ENCODE results near the gene CRTAC1. TPM values are rescaled to one million over a fixed set of nuclear protein-coding genes. Genes with fewer than 3 reads are reported as not detected.

CRTAC1 gene
- total RNA-seq, 2 donors from 2014 or later = 9.6 to 19.3 TPM

DNA sequence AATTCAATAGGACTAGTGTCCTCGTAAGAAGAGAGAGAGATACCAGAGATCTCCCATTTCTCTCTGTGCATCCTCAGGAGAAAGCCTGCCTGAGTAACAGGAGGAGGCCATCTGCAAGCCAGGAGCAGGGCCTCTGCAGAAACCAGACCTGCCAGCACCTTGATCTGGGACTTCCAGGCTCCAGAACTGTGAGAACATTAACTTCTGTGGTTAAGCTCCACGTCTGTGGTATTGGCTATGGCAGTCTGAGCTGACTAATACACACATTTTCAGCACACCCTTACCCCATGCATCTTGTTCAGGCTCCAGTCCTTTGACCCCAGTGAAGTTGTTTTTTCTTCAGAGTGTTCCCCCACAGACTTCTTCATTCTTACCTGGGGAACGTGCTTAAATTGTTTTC lies 3.1 kb upstream of the CRTAC1 start:
- no peak for ATAC-seq
- intact Hi-C loops (cut with DNase I) = loop anchor here in 1 of 2 donors (5.0 kb wide), 1 partner anchor 116 kb away; no protein-coding TSS in a partner anchor
- DNase-seq = no peak

DNA sequence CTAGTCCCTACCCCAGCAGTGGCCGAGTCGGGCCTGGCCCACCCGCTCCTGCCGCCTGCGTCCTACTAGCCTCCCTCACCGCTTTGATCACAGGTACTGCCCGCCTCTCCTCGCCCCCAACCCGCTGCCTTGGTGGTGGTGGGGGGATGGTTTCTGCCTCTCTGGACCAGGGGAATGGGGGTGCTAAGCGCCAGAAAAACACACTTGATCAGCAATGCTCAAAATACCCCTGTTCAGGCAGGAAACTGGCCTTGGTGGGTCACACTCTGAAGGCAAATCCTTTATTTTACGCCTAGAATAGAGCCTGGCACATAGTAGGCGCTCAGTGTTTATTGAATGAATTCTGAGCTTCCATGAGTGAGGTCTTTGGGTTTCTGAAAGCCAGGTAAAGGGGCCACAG lies 1.0 kb upstream of the CRTAC1 start:
- no peak for ATAC-seq
- intact Hi-C loops (cut with DNase I) = loop anchor here in 1 of 2 donors (5.0 kb wide), 1 partner anchor 114 kb away; no protein-coding TSS in a partner anchor
- no peak for DNase-seq

DNA sequence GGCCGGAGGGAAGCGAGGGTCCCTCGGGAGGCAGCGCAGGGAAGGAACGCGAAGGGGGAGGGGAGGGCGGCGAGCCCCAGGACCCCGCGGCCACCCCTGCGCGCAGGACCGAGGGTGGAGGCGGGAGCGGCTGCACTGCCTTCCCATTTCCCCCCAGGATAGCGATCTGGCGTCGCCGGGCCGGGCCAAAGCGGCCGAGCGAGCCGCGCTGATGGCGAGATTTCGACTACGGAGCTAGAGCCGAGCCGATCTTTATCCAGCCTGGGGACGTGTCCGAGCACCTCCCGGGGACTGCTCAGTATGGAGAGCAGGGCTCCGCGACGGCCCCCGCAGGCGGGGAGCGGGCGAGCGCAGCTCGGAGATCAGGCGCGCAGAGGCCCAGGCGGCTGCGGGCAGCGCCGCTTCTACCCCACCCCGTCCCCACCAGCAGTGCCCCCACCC lies 590 bp upstream of the CRTAC1 start:
- ATAC-seq (peak; percentile 7 to 10), DNase-seq (peak; percentile 20)
- intact Hi-C loops (cut with DNase I) = loop anchor here in 1 of 2 donors (5.0 kb wide), 1 partner anchor 114 kb away; no protein-coding TSS in a partner anchor

DNA sequence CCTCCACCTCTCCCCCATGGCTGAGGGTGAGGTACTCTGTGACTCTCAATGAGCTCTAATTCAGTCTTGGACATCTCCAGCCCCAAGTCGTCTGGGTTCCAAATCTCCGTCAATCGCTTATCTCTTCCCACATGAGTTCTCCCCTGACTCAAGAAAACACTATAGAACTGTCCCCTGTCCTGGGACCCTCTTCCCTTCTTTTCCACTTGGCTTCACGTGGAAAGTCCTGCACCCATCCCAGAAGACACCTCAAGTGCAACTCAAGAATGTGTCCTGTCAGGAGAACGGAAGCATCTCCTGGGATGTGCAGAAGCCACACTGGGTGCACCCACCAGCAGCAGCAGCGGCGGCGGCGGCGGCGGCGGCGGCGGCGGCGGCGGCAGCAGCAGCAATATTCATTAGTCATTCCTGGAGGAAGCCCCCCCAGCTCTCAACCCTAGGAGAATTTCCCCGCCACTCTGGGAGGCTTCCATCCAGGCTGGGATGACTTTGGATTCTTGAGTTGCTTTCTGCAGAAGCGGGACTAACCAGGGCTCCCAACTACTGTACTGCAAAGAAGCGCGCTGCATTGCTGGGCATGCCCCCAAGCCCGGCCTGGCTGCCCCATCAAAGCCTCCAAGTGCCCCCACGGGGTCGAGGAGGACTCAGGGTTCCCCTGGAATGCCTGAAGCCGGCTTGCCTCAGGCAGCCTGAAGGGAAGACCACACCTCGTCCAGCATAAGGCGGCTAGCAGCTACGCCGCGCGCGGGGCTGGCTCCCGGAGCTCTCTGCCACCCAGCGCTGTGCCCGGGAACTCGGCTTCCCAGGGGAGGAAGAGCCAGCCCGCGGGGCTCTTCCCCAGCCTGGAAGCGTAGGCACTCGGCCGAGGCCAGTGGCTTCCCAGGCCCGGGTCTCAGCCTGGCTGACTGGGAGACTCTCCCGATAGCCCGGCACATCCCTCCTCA lies 1.0 kb downstream of the CRTAC1 start:
- peak; percentile 27 for DNase-seq
- ATAC-seq = peak; percentile 14 to 42
- intact Hi-C loops (cut with DNase I) = loop anchor here (5.0 kb wide), 2 partner anchors 107 to 112 kb away; no protein-coding TSS in a partner anchor

DNA sequence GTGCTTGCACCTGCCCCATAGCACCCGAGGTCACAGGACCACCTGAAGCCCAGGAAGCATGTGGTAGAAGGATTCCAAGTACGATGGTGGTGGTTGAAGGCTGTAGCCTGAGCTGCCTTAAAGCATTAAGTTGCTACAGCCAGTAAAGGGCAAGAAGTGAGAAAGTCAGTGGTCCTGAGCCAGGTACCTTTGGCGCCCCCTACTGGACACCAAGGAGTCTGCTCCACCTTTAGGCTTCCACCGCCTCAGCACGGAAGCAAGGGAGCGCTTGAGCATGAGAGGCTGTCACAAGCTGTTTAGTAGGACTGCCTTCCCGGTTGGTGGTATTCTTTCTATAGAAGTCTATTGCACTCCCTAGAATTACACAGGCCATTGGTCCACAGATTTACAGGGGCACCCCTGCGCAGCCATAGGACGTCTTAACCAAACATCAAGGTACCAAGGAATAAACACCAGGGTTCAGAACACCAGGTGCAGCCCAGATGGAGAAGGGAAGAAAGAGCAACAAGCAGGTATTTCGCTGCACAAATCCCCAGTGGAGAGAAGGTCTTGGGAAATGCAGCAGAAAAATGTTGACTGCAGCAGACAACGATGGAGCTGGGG lies 2.2 kb downstream of the CRTAC1 start:
- DNase-seq (peak; percentile 68), ATAC-seq (peak in 1 of 2 donors; percentile 48)
- intact Hi-C loops (cut with DNase I) = loop anchor here in 1 of 2 donors (5.0 kb wide), 1 partner anchor 106 kb away; no protein-coding TSS in a partner anchor

DNA sequence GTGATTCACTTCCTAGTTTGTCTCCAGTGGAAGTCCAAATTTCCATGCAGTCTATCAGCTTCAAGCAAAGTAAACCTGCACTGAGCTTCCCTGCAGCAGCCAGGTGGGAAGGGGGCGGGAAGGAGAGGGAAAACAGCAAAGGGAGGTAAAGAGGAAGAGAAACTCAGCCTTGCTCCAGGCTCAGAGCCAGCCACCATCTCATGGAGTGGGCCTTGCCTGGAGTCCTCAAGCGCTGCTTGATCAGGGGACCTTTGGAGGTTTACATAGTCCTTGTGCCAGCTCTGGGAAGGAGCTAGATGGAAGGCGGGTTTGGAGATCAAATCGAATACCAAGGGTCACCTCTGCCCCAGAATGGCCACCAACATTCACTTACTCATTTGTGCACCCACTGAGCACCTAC lies 7.4 kb downstream of the CRTAC1 start:
- ATAC-seq (no peak), DNase-seq (no peak)
- intact Hi-C loops (cut with DNase I) = no loop called here

DNA sequence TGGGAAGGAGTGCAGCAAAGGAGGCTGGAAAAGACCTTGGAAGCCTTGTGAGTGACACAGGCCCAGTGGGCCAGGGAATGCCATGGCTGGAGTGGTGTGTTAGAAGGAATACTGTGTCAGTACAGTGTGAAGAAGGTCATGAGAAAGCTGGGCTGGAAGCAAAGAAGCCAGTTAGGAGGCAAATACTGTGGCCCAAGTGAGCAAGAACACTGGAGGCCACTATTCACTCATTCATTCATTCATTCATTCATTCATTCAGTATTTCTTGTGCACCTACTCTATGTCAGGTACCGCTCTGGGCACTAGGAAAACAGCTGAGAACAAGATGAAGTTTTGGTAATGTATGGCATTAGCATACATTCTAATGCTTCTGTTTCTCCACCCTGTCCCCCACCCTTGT lies 9.6 kb downstream of the CRTAC1 start:
- DNase-seq = no peak
- intact Hi-C loops (cut with DNase I) = no loop called here

DNA sequence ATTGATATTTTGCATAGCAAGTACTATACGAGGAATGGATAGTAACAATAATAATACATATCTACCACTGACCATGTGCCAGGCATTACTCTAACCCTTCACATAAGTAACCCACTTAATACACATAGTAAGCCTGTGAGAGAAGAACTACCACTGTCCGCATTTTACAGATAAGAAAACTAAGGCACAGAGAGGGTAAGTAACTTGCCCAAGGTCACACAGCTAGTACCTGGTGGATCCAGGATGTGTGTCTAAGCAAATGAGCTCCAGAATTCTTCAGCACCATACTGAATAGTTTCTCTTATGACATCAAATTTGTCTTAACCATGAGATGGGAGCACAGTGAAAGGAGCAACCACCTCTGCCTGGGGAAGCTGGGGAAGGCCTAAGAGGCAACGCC lies 10.2 kb downstream of the CRTAC1 start:
- no peak for ATAC-seq
- intact Hi-C loops (cut with DNase I) = no loop called here
- DNase-seq = no peak

More for the DNA sequence above, 9.6 kb downstream of the CRTAC1 start:
- no peak for ATAC-seq

DNA sequence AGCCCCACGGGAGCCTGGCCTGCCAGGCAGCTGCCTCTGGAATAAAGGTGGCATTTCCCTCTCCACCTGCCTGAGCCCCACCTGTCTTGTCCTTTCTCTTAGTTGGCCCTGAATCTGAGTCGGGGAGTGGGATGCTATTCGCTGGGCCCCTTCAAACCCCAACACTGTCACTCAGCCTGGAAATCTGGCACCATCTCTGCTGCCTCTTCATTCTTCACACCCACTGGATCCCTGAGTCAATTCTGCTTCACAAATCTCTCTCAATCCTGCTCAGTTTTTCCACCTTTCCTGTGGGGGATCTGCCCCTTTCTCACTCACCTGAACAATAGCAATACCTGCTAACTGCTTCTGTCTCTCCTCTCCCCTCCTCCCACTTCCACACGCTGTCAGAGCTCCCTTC lies 10.6 kb downstream of the CRTAC1 start:
- ATAC-seq (no peak), DNase-seq (no peak)
- intact Hi-C loops (cut with DNase I) = no loop called here

DNA sequence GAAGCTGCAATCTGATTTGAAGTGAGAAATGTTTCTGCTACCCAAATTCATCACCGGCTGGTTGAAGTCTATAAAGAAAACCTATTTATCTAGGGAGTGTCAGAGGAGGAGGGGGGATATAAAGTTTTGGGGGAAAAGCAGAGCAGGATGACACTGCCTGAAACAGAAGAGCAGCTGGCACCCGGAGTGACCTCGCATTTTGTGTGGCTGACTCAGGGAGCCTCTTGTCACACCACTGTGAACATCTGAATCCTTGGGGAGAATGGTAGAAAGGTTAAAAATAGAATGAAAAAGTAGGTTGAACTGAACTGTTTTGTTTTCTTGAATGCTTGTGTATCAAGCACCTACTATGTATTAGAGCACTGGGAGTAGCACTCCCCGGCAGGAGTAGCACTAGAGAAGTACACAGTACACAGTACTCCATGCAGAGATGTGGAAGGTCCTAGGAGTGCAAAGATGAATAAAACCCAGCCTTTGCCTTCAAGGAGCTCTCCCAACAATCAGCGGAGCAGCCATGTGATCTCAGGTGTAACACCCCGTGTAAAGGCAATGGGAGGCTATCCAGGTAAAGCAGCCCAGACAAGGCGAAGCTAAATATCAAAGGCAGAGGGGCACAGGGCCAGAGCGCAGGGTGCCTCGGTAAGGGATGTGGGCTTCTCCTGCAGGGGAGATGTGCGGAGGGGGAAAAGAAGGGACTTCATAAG lies 13.5 kb downstream of the CRTAC1 start:
- intact Hi-C loops (cut with DNase I) = no loop called here

DNA sequence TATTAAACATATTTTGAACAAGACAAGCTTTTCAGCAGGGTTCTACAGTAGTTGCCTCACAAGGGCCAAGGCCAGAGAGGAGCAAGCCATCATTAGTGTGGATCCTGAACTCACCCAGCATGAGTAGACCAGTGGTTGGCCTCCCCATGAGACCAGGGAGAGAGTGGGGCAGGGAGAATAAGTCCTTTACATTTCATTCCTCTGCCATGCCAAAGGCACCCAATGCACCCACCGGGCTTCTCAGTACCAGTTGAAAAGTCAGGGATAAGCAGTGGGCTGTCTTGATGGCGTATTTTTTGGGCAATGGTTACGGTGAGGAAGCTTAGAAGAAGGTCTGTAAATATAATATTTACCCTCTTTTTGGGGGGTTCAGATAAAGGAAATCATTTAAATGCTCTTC lies 16.6 kb downstream of the CRTAC1 start:
- ATAC-seq = no peak
- intact Hi-C loops (cut with DNase I) = no loop called here
- no peak for DNase-seq

More for the DNA sequence above, 13.5 kb downstream of the CRTAC1 start:
- no peak for ATAC-seq
- DNase-seq = no peak

DNA sequence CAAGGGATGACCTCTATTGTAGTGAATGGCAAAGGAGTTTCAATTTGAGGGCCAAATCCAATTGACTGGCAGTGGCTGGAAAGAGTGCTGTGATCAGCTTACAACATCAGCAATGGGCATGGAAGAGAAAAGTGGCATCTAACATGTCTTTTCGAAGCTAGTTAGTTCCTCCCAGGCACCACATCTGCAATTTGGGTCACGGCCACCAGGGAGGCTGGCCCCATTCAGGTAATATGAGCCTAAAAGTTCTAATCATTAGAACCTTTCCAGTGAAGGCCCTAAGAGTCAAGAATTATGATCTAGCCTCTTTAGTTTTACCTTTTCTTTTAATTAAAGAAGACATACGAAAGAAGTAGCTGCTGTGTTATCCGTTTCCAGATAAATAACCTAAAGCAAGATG lies 17.3 kb downstream of the CRTAC1 start:
- intact Hi-C loops (cut with DNase I) = no loop called here
- ATAC-seq (no peak), DNase-seq (no peak)

DNA sequence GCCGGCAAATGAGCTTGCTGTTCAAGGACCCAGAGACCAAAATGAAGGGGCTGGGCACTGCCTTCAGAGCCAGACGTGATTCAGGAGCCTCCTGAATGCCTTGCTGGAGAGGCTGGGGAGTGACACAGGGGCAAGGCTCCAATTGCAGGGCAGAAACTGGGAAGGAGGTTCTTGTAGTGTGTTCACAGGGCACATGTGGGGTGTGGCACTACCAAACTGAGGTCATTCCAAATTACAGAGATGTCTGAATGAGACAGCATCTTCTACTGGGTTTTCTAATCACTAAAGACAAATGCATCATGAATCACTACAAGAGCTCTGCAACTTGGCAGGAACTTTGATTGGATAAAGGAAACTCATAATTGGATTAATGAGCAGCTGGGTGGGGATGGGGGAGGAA lies 17.8 kb downstream of the CRTAC1 start:
- no peak for DNase-seq
- intact Hi-C loops (cut with DNase I) = no loop called here
- no peak for ATAC-seq

DNA sequence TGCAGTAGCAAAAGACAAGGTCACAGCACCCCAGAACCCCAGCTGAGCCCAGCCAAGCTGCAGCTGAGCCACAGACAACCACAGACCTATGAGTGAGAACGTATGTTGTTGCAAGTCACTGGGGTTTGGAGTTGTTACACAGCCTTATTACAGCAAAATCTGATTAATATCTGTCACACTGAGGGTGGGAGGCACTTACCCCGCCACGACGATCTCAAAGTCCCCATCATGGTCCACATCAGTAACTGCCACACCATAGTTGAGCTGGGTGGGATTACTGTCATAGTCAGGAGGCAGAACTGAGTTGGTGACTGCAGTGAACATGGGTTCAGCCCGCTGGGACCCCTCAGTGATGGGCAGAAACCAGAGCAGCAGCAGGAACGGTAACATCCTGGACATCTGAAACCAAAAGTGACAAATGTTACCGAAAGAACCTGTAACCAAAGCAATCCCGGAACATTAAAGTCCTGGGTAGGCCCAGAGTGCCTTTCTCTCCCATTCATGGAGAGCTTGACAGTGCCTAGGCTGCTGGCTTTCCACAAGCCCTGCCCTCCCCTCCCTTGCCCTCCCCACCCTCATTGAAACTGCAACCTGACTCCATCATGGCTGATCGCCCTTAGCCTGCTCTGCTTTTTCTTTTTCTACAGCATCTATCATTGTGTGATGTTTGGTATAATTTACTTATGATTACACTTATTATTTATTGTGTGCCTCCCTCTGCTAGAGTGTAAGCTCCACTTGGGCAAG lies 19.3 kb downstream of the CRTAC1 start:
- ATAC-seq (no peak), DNase-seq (no peak)
- intact Hi-C loops (cut with DNase I) = no loop called here

DNA sequence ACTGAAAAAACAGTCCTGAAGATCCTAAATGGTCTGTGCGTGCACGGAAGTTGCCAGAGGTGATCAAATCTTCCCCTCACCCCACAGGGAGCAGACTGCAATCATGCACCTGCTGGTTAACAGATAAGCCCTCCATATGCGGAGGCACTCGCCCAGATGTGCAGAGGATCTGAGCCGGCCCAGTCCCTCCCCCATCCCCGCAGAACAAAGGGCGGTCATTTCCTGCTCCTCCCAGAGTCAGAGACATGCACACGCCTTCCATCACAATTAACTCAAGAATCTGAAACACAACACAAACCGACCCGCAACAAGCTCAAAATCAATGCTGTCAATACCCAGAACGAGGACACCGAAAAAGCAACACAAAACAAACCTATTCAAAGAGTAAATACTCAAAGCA lies 24.2 kb downstream of the CRTAC1 start:
- DNase-seq (no peak), ATAC-seq (no peak)
- intact Hi-C loops (cut with DNase I) = no loop called here

DNA sequence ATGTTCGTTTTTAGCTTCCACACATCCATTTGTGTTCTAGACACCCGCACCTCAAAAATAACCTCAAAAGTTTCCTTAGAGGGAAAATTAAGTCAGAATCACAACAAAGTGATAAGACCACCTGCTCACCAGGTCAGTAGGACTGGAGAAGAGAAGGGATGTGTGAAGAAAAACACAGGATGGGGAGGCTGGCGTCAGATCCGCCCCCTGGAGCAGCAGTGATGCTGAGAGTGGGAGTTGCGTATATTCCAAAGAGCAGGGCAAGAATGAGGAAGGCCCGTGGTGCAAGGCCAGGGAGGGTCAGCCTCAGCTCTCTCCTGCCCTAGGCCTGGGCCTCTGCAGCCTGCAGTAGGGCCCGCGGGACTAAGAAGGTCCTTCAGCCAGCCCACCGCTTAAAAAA lies 28.7 kb downstream of the CRTAC1 start:
- intact Hi-C loops (cut with DNase I) = no loop called here
- DNase-seq (no peak), ATAC-seq (no peak)

DNA sequence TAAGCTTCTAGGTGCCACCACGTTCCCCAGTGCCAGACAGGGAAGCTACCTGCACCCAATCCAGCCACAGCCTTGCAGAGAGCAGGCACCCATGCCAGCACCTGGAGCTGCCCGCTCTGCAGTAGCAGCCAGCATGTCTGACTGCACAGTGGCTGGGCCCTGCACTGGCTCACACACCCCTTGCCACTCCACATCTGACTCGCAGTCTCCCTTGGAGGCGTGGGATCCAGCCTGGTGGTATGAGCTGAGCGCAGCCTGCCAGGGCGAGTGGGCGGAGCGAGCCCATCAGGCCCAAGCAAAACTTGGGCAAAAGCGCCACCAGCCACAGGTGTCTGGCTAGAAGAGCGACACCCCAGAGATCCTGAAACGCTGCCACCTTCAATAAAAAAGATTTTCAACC lies 30.1 kb downstream of the CRTAC1 start:
- ATAC-seq (no peak), DNase-seq (no peak)
- intact Hi-C loops (cut with DNase I) = no loop called here

DNA sequence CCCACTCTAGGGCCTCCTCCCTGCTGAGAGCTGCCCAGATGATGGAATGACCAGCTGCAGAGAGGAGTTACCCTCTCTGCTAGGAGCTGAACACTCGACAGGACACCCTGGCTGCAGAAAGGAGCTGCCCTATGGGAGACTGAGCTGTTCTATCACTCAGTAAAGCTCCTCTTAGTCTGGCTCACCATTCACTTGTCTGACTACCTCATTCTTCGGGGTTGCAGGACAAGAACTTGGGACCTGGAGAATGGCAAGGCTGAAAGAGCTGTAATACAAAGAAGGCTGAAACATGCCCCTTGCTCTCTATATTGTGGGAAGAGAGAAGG lies 30.5 kb downstream of the CRTAC1 start:
- ATAC-seq = no peak
- no peak for DNase-seq
- intact Hi-C loops (cut with DNase I) = no loop called here
